ENCODE data around the gene RBP4. TPM values are rescaled to one million over a fixed set of nuclear protein-coding genes. Genes with fewer than 3 reads are reported as not detected.

Gene RBP4
- total RNA-seq, 1 donor from 2014 or later = not detected

DNA sequence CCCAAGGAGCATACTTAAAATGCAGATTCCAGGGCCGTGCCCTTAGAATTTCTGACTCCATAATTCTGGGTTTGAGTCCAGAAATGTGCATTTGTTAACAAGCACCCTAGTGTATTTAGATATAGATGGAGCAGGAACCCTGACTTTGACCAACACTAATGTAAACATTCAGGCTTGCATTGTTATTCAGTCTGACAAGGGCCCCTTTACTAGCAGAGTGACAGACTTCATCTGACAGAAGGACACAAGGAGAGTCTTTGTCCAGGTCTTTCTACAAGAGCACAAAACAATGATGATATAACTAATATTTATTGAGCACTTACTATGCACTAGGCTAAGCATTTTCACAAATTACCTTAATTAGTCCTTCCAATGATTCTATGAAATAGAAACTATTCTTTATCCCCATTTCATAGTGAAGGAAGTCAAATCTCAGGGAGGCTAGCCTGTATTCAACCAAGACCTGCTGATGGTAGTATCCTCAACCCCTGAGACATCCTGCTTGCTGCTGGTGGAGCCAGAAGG, 3.9 kb downstream of the RBP4 start:
- H3K27ac Mint-ChIP-seq (ENCODE audit: unreplicated experiment) = no peak overlapping the region
- H3K36me3 Mint-ChIP-seq (ENCODE audit: unreplicated experiment) = peaks cover 4% of the 10 kb centered on the region
- H3K4me3 Mint-ChIP-seq (ENCODE audit: unreplicated experiment) = no peak overlapping the region
- TF ChIP-seq, protein P1, sequence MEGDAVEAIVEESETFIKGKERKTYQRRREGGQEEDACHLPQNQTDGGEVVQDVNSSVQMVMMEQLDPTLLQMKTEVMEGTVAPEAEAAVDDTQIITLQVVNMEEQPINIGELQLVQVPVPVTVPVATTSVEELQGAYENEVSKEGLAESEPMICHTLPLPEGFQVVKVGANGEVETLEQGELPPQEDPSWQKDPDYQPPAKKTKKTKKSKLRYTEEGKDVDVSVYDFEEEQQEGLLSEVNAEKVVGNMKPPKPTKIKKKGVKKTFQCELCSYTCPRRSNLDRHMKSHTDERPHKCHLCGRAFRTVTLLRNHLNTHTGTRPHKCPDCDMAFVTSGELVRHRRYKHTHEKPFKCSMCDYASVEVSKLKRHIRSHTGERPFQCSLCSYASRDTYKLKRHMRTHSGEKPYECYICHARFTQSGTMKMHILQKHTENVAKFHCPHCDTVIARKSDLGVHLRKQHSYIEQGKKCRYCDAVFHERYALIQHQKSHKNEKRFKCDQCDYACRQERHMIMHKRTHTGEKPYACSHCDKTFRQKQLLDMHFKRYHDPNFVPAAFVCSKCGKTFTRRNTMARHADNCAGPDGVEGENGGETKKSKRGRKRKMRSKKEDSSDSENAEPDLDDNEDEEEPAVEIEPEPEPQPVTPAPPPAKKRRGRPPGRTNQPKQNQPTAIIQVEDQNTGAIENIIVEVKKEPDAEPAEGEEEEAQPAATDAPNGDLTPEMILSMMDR (IDR thresholded peaks at IDR 0.05; ENCODE audit: partially characterized antibody, unreplicated experiment) = no peak
- peaks cover 4% of the 10 kb centered on the region for H3K9me3 Mint-ChIP-seq (ENCODE audit: unreplicated experiment)
- DNase-seq = no peak
- H3K27me3 Mint-ChIP-seq (ENCODE audit: unreplicated experiment) = peaks cover 11% of the 10 kb centered on the region
- H3K4me1 Mint-ChIP-seq (ENCODE audit: low read depth, unreplicated experiment) = peaks cover 7% of the 10 kb centered on the region

DNA sequence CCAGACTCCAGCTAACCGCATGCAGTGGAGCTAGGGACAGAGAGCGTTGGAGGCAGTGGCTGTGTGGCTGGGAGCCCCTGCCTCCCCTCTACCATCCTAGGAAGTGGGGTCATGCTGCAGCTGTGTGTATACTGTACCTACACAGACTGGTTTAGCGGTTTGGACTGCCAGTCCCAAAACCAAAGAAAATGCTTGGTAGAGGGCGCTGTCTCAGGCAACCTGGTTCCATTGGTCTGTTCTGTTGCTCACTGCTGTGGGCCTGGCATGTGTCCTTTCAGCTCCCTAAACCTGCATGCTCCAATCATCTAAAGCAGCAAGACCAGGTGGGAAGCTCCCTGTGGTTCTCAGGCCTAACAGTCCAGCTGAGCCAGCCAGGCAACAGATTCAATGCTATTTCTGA, 4.5 kb downstream of the RBP4 start:
- no peak for DNase-seq
- H3K4me3 Mint-ChIP-seq (ENCODE audit: unreplicated experiment) = no peak overlapping the region
- peaks cover 6% of the 10 kb centered on the region for H3K27me3 Mint-ChIP-seq (ENCODE audit: unreplicated experiment)
- H3K4me1 Mint-ChIP-seq (ENCODE audit: low read depth, unreplicated experiment) = peaks cover 5% of the 10 kb centered on the region
- H3K27ac Mint-ChIP-seq (ENCODE audit: unreplicated experiment) = no peak overlapping the region
- peaks cover 4% of the 10 kb centered on the region for H3K36me3 Mint-ChIP-seq (ENCODE audit: unreplicated experiment)
- TF ChIP-seq, protein P1 (IDR thresholded peaks at IDR 0.05; ENCODE audit: partially characterized antibody, unreplicated experiment) = no peak
- peaks cover 4% of the 10 kb centered on the region for H3K9me3 Mint-ChIP-seq (ENCODE audit: unreplicated experiment)

DNA sequence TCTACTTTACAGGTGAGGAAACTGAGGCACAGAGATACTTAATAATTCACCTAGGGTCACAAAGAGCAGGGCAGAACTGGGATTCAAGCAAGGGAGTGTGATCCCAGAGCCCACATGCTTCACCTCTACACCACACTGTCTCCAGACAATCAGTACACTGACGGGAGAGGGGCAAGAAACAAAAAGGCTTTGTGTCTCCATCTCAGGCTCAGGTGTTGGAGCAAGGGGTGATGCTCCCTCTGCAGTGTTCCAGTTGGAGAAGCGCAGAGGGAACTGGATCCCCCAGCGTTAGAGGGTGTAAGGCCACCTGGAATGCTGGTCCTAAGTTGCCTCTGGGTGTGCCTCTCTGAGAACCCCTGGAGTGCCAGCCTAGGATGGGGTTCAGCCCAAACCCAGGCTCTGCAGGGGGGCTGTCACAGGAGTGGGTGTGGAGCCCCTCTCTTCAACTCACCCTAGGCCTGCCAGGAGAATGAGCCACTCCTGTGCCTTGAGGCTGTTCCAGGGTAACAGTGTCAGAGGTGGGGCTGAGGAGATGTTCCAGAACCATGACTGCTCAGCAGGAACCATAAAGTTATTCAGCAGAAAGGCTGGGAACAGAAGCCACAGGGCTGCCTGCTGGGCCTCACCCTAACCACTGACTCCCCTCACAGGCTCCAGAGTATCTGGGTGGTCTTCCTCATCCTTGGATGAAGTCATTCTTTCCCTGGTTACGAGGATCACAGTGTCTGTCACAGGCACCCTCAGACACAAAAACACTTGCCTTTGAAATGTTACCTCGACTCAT, 5.5 kb downstream of the RBP4 start:
- Mint-ChIP-seq H3K27ac (ENCODE audit: unreplicated experiment) (no peak overlapping the region), H3K36me3 (ENCODE audit: unreplicated experiment) (peaks cover 4% of the 10 kb centered on the region), H3K4me1 (ENCODE audit: low read depth, unreplicated experiment) (peaks cover 5% of the 10 kb centered on the region), H3K4me3 (ENCODE audit: unreplicated experiment) (no peak overlapping the region), H3K9me3 (ENCODE audit: unreplicated experiment) (peaks cover 4% of the 10 kb centered on the region), H3K27me3 (ENCODE audit: unreplicated experiment) (peaks cover 5% of the 10 kb centered on the region)
- TF ChIP-seq, protein P1 (IDR thresholded peaks at IDR 0.05; ENCODE audit: partially characterized antibody, unreplicated experiment) = no peak
- no peak for DNase-seq

DNA sequence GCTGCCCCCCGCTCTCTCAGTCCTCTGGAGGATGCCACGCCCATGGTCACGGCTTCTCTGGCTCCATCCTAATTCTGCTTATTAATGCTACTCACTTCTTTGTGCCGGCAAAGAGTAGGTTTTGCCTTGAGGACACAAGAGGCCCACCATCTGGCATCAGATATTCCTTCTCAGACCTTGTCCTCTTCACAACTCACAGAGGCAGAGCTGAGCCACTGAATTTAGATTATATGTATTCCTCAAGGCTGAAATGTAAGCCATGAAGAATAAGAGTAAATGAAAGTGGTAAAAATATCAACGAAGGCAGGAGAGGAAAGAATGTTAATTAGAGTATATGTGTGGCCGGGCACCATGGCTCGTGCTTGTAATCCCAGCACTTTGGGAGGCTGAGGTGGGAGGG, 6.5 kb downstream of the RBP4 start:
- TF ChIP-seq, protein P1 (IDR thresholded peaks at IDR 0.05; ENCODE audit: partially characterized antibody, unreplicated experiment) = no peak
- Mint-ChIP-seq H3K27ac (ENCODE audit: unreplicated experiment) (peak overlapping the region; percentile 7), H3K27me3 (ENCODE audit: unreplicated experiment) (peaks cover 5% of the 10 kb centered on the region), H3K4me3 (ENCODE audit: unreplicated experiment) (no peak overlapping the region), H3K9me3 (ENCODE audit: unreplicated experiment) (no peaks in the 10 kb centered on the region), H3K4me1 (ENCODE audit: low read depth, unreplicated experiment) (peaks cover 6% of the 10 kb centered on the region), H3K36me3 (ENCODE audit: unreplicated experiment) (peaks cover under 1% of the 10 kb centered on the region)
- peak; percentile 34 for DNase-seq

DNA sequence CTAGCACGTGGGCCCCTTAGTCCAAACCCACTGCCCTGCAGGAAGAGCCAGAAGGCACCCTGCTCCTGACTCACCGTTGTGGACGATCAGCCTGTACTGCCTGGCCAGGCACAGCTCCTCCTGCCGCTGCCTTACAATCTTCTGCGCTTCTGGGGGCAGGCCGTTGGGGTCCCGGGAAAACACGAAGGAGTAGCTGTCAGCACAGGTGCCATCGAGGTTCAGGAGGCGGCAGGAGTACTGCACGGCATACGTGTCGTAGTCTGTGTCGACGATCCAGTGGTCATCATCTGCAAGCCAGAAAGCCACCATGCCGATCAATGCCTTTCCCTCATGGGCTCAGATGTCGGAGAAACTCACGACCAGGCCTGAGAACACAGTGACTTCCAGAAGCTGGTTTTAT, 7.3 kb downstream of the RBP4 start:
- Mint-ChIP-seq H3K36me3 (ENCODE audit: unreplicated experiment) (no peaks in the 10 kb centered on the region), H3K4me1 (ENCODE audit: low read depth, unreplicated experiment) (peaks cover 6% of the 10 kb centered on the region), H3K9me3 (ENCODE audit: unreplicated experiment) (no peaks in the 10 kb centered on the region), H3K27ac (ENCODE audit: unreplicated experiment) (no peak overlapping the region), H3K4me3 (ENCODE audit: unreplicated experiment) (no peak overlapping the region), H3K27me3 (ENCODE audit: unreplicated experiment) (peaks cover 5% of the 10 kb centered on the region)
- TF ChIP-seq, protein P1 (IDR thresholded peaks at IDR 0.05; ENCODE audit: partially characterized antibody, unreplicated experiment) = no peak
- no peak for DNase-seq

Measured in glutamatergic neuron (in vitro differentiated cells).